ENCODE results near the gene ADCY3. TPM values are rescaled to one million over a fixed set of nuclear protein-coding genes. Genes with fewer than 3 reads are reported as not detected.

The ADCY3 gene
- total and polyA plus RNA-seq, 9 of the 15 experiments (the other 6 are each of a cell fraction or from before 2014, with no cell fraction given): 1.5 to 54.8 (median 26.3) TPM

GRCh38 chr2:24827321-24828237 lies 92.5 kb downstream of the ADCY3 start (continued):
- no peak for TF ChIP-seq TSHZ1 (CRISPR knock-in tag; IDR thresholded peaks at IDR 0.05)
- TF ChIP-seq PRDM10 (IDR thresholded peaks at IDR 0.05; ENCODE audit: partially characterized antibody): no peak
- TF ChIP-seq SMAD3 (CRISPR knock-in tag; conservative IDR thresholded peaks at IDR 0.05): no peak
- TF ChIP-seq MBD1 (CRISPR knock-in tag; IDR thresholded peaks at IDR 0.05): no peak
- TF ChIP-seq ZNF740 (CRISPR knock-in tag; IDR thresholded peaks at IDR 0.05): no peak
- TF ChIP-seq ZNF740 (tag; IDR thresholded peaks at IDR 0.05): no peak
- no peak for TF ChIP-seq E4F1 (CRISPR knock-in tag; IDR thresholded peaks at IDR 0.05; ENCODE audit: borderline replicate concordance)
- no peak for TF ChIP-seq TOE1 (IDR thresholded peaks at IDR 0.05; ENCODE audit: borderline replicate concordance)
- TF ChIP-seq TOE1 (CRISPR knock-in tag; IDR thresholded peaks at IDR 0.05; ENCODE audit: borderline replicate concordance, low read depth): no peak
- no peak for TF ChIP-seq ZNF445 (CRISPR knock-in tag; IDR thresholded peaks at IDR 0.05; ENCODE audit: low read depth)
- no peak for TF ChIP-seq MITF (IDR thresholded peaks at IDR 0.05)
